HepG2 (cell line): ENCODE data around the gene ARHGAP26. TPM values are rescaled to one million over a fixed set of nuclear protein-coding genes. Genes with fewer than 3 reads are reported as not detected.

ENCODE experiments used
- ARHGAP35 ChIP-seq: sonication (generic); formaldehyde crosslinking; IDR thresholded peaks from 2 replicates; pipeline ENCODE4 v1.9.0; 2022; ENCODE audit warnings: mild to moderate bottlenecking, inconsistent platforms, moderate library complexity, missing genetic modification reagents, borderline replicate concordance
- HHEX ChIP-seq: IDR thresholded peaks from 2 replicates; pipeline ENCODE4 v1.6.1; 2016; ENCODE audit warnings: control low read depth
- HNRNPL ChIP-seq: fragments of 200-400 bp; formaldehyde crosslinking; IDR thresholded peaks from 2 replicates; pipeline ENCODE4 v1.6.1; 2017; ENCODE audit warnings: mild to moderate bottlenecking, low read depth, low read length
- KAT2B ChIP-seq: fragments of 150-350 bp; IDR thresholded peaks from 2 replicates; pipeline ENCODE4 v1.6.1; 2014; ENCODE audit warnings: low read depth, low read length, borderline replicate concordance
- LCORL ChIP-seq, 2 experiments: fragments of 450-650 bp in 1 of 2; sonication (generic) in 1 of 2; formaldehyde crosslinking in 1 of 2; IDR thresholded peaks; 2 replicates each; pipeline versions ENCODE4 v1.5.0 to v1.6.1; 2017 to 2020; ENCODE audit warnings: antibody characterized with exemption in 1 of 2, missing genetic modification reagents in 1 of 2
- MIXL1 ChIP-seq: IDR thresholded peaks from 2 replicates; pipeline ENCODE4 v1.6.1; 2016
- MLLT10 ChIP-seq: sonication (generic); formaldehyde crosslinking; IDR thresholded peaks from 2 replicates; pipeline ENCODE4 v1.4.0; 2020; ENCODE audit warnings: missing genetic modification reagents
- NCOR1 ChIP-seq: fragments of 200-600 bp; sonication (generic); IDR thresholded peaks from 2 replicates; pipeline ENCODE4 v1.7.0; 2017; ENCODE audit warnings: antibody characterized with exemption, low read length, borderline replicate concordance
- PCBP2 ChIP-seq: fragments of 200-400 bp; formaldehyde crosslinking; optimal IDR thresholded peaks from 2 replicates; pipeline ENCODE3; 2018; ENCODE audit warnings: low read length, low read depth; ENCODE audit not compliant: poor library complexity, severe bottlenecking
- POGZ ChIP-seq: sonication (generic); formaldehyde crosslinking; IDR thresholded peaks from 2 replicates; pipeline ENCODE4 v1.4.0; 2020; ENCODE audit warnings: mild to moderate bottlenecking, missing genetic modification reagents
- POLR2G ChIP-seq: fragments of 200-400 bp; formaldehyde crosslinking; IDR thresholded peaks from 2 replicates; pipeline ENCODE4 v1.6.1; 2018; ENCODE audit warnings: mild to moderate bottlenecking, low read depth, low read length, moderate library complexity
- RBAK ChIP-seq: sonication (generic); formaldehyde crosslinking; IDR thresholded peaks from 2 replicates; pipeline ENCODE4 v1.5.1; 2020; ENCODE audit warnings: mild to moderate bottlenecking, missing genetic modification reagents
- RBM39 ChIP-seq: fragments of 200-400 bp; formaldehyde crosslinking; IDR thresholded peaks from one replicate; pipeline ENCODE4 v1.6.1; 2018; ENCODE audit warnings: antibody characterized with exemption, mild to moderate bottlenecking, low read depth, low read length; ENCODE audit not compliant: poor library complexity, severe bottlenecking
- RCOR2 ChIP-seq: IDR thresholded peaks from 2 replicates; pipeline ENCODE4 v1.6.1; 2016; ENCODE audit warnings: missing biosample characterization, missing genetic modification reagents
- REXO4 ChIP-seq: sonication (generic); formaldehyde crosslinking; IDR thresholded peaks from 2 replicates; pipeline ENCODE4 v1.8.0; 2022; ENCODE audit warnings: missing genetic modification reagents, mild to moderate bottlenecking, borderline replicate concordance
- SALL1 ChIP-seq: sonication (generic); formaldehyde crosslinking; IDR thresholded peaks from 2 replicates; pipeline ENCODE4 v1.8.0; 2022; ENCODE audit warnings: mild to moderate bottlenecking, missing genetic modification reagents
- TBX3 ChIP-seq: fragments of 450-650 bp; IDR thresholded peaks from 2 replicates; pipeline ENCODE4 v1.6.1; 2017; ENCODE audit warnings: antibody characterized with exemption, mild to moderate bottlenecking, inconsistent platforms, borderline replicate concordance
- ZFP90 ChIP-seq: sonication (generic); formaldehyde crosslinking; IDR thresholded peaks from 2 replicates; pipeline ENCODE4 v1.8.0; 2022; ENCODE audit warnings: missing genetic modification reagents, mild to moderate bottlenecking, inconsistent platforms, borderline replicate concordance
- ZNF12 ChIP-seq: sonication (generic); formaldehyde crosslinking; IDR thresholded peaks from 2 replicates; pipeline ENCODE4 v1.5.0; 2020; ENCODE audit warnings: missing genetic modification reagents
- ZNF124 ChIP-seq: sonication (generic); formaldehyde crosslinking; IDR thresholded peaks from 2 replicates; pipeline ENCODE4 v1.4.0; 2020; ENCODE audit warnings: missing genetic modification reagents
- ZNF253 ChIP-seq: sonication (generic); formaldehyde crosslinking; IDR thresholded peaks from 2 replicates; pipeline ENCODE4 v1.8.0; 2022; ENCODE audit warnings: mild to moderate bottlenecking, missing genetic modification reagents, borderline replicate concordance
- ZNF343 ChIP-seq: sonication (generic); formaldehyde crosslinking; IDR thresholded peaks from 2 replicates; pipeline ENCODE4 v1.4.0; 2020; ENCODE audit warnings: mild to moderate bottlenecking, missing genetic modification reagents
- ZNF558 ChIP-seq: sonication (generic); formaldehyde crosslinking; IDR thresholded peaks from 2 replicates; pipeline ENCODE4 v1.9.0; 2022; ENCODE audit warnings: mild to moderate bottlenecking, missing genetic modification reagents, borderline replicate concordance
- ZNF605 ChIP-seq: sonication (generic); formaldehyde crosslinking; IDR thresholded peaks from 2 replicates; pipeline ENCODE4 v1.8.0; 2022; ENCODE audit warnings: mild to moderate bottlenecking, missing genetic modification reagents
- ZNF766 ChIP-seq: sonication (generic); formaldehyde crosslinking; IDR thresholded peaks from 2 replicates; pipeline ENCODE4 v1.5.0; 2020; ENCODE audit warnings: missing genetic modification reagents, borderline replicate concordance
- ZNF841 ChIP-seq: sonication (generic); formaldehyde crosslinking; IDR thresholded peaks from 2 replicates; pipeline ENCODE4 v1.8.1; 2023; ENCODE audit warnings: missing genetic modification reagents, borderline replicate concordance
- ZSCAN12 ChIP-seq: sonication (generic); formaldehyde crosslinking; IDR thresholded peaks from 2 replicates; pipeline ENCODE4 v1.9.0; 2021; ENCODE audit warnings: mild to moderate bottlenecking, missing genetic modification reagents
- polyA plus RNA-seq, 8 experiments: library from polyadenylated mRNA; depleted of rRNA in 3 of 8; stranded (reverse) in 7 of 8; unstranded in 1 of 8; fragments of >200 nt; fragmentation: Illumina TruSeq in 4 of 8; extraction: Trizol in 4 of 8; gene quantifications; 2 replicates each; pipeline versions ENCODE4 v1.2.1 to v1.2.3, GENCODE V29; 2011 to 2016; ENCODE audit warnings: low read depth in 4 of 8, missing spikeins in 1 of 8, mixed read lengths in 1 of 8; ENCODE audit not compliant: insufficient read depth in 1 of 8
- total RNA-seq, 5 experiments: library from RNA; depleted of rRNA; stranded (reverse); fragments of >200 nt; fragmentation: Illumina TruSeq; extraction: Trizol; gene quantifications; 2 replicates each; pipeline ENCODE4 v1.2.3, GENCODE V29; 2016; ENCODE audit warnings: low read depth in 1 of 5
- TF ChIP-seq, protein P1 (sequence below): sonication (generic); formaldehyde crosslinking; IDR thresholded peaks from 2 replicates; pipeline ENCODE4 v1.4.0; 2020; ENCODE audit warnings: missing genetic modification reagents

ARHGAP26 gene
- total and polyA plus RNA-seq, 2 of the 13 experiments (the other 11 are each of a cell fraction or from before 2014, with no cell fraction given), result 9.6 to 18.2 TPM

DNA sequence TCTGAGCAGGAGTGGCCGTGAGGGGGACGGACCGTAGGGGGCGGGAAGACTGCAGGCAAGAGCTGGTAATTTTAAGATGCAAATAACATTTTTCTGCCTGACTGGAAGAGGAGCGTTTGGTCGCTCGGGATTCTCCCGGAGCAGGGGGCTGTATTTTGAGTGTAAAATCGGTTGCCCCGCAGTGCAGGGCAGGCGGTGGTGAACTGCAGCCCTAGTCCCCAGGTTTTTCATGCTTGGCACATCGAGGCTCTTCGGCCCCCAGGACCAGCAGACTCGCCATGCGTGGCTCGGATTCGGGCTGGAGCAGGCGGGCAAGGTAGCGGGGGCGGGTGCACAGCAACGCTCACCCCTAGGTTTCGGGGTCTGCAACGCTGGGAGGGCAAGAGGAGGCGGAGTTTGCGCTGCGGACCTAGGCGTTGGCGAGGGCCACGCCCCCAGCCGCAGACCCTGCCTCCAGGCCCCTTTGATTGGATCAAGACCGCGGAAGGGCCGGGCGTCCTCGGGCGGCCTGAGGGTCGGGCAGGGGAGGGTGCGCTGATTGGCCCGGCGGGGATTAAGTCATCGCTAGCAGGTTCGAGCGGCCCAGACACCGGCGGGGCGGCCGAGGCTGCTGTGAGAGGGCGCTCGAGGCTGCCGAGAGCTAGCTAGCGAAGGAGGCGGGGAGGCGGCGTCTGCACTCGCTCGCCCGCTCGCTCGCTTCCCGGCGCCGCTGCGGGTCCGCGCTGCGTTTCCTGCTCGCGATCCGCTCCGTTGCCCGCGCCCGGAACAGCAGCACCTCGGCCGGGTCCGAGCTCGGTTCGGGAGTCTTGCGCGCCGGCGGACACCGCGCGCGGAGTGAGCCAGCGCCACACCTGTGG is at the start of gene ARHGAP26 (continued):
- peak; percentile 79; the same call in 1 of the 2 replicates for TF ChIP-seq POGZ (CRISPR knock-in tag)
- TF ChIP-seq ZNF253 (CRISPR knock-in tag), result no peak
- TF ChIP-seq ZNF558 (CRISPR knock-in tag), result peak; percentile 78; the same call in 1 of the 2 replicates
- peak; percentile 66 for TF ChIP-seq SALL1
- no peak for TF ChIP-seq ZNF766 (CRISPR knock-in tag)
- TF ChIP-seq PCBP2, result no peak
- no peak for TF ChIP-seq ZNF12 (CRISPR knock-in tag)
- TF ChIP-seq MIXL1 (CRISPR knock-in tag), result no peak
- TF ChIP-seq MLLT10 (CRISPR knock-in tag), result no peak
- TF ChIP-seq HNRNPL, result 0 out of 2 replicates have a peak, but pooled peaks have one; percentile 40
- no peak for TF ChIP-seq HHEX
- 0 out of 2 replicates have a peak, but pooled peaks have one; percentile 16 for TF ChIP-seq ZFP90
- TF ChIP-seq ZNF841 (CRISPR knock-in tag), result no peak
- TF ChIP-seq ZNF124, result peak; percentile 21; the same call in 1 of the 2 replicates
- TF ChIP-seq ZNF343 (CRISPR knock-in tag), result no peak
- TF ChIP-seq REXO4 (CRISPR knock-in tag), result no peak
- no peak for TF ChIP-seq KAT2B
- TF ChIP-seq RBAK (CRISPR knock-in tag), result no peak
- TF ChIP-seq POLR2G, result peak; percentile 87
- no peak for TF ChIP-seq RBM39
- peak; percentile 73 for TF ChIP-seq ARHGAP35 (CRISPR knock-in tag)
- TF ChIP-seq ZSCAN12, result no peak
- 0 out of 2 replicates have a peak, but pooled peaks have one; percentile 29 for TF ChIP-seq ZNF605 (CRISPR knock-in tag)
- TF ChIP-seq, protein P1, sequence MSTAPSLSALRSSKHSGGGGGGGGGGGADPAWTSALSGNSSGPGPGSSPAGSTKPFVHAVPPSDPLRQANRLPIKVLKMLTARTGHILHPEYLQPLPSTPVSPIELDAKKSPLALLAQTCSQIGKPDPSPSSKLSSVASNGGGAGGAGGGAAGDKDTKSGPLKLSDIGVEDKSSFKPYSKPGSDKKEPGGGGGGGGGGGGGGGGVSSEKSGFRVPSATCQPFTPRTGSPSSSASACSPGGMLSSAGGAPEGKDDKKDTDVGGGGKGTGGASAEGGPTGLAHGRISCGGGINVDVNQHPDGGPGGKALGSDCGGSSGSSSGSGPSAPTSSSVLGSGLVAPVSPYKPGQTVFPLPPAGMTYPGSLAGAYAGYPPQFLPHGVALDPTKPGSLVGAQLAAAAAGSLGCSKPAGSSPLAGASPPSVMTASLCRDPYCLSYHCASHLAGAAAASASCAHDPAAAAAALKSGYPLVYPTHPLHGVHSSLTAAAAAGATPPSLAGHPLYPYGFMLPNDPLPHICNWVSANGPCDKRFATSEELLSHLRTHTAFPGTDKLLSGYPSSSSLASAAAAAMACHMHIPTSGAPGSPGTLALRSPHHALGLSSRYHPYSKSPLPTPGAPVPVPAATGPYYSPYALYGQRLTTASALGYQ, result 0 out of 2 replicates have a peak, but pooled peaks have one; percentile 48
- no peak for TF ChIP-seq LCORL (IDR thresholded peaks at IDR 0.05)
- TF ChIP-seq LCORL (CRISPR knock-in tag; IDR thresholded peaks at IDR 0.05), result no peak
- TF ChIP-seq NCOR1, result no peak
- TF ChIP-seq TBX3, result no peak
- no peak for TF ChIP-seq RCOR2
